K562 (cell line): Measurements from ENCODE around the gene GRPEL2. TPM values are rescaled to one million over a fixed set of nuclear protein-coding genes. Genes with fewer than 3 reads are reported as not detected.
A peak's percentile ranks its signal among the peaks of the same experiment; 100 is the strongest.

Source experiments
- CAMTA2 ChIP-seq: fragments of 250-450 bp; sonication (Bioruptor Pico); conservative IDR thresholded peaks from 2 replicates; pipeline ENCODE4 v1.5.1; 2022
- CBX2 ChIP-seq: fragments of 200-600 bp; sonication (generic); IDR thresholded peaks from one replicate; pipeline ENCODE4 v1.6.1; 2012; ENCODE audit warnings: mild to moderate bottlenecking, low read length, inconsistent platforms; ENCODE audit not compliant: insufficient read depth, poor library complexity, severe bottlenecking
- CHD7 ChIP-seq: fragments of 200-600 bp; sonication (generic); IDR thresholded peaks from one replicate; pipeline ENCODE4 v1.6.1; 2012; ENCODE audit warnings: mild to moderate bottlenecking, low read depth, low read length, inconsistent platforms
- E2F1 ChIP-seq: sonication (generic); formaldehyde crosslinking; IDR thresholded peaks from 2 replicates; pipeline ENCODE4 v1.8.1; 2023; ENCODE audit warnings: mild to moderate bottlenecking, missing genetic modification reagents, moderate library complexity
- NFATC3 ChIP-seq: fragments of 450-650 bp; IDR thresholded peaks from 2 replicates; pipeline ENCODE4 v1.6.1; 2017; ENCODE audit warnings: mild to moderate bottlenecking
- POU5F1 ChIP-seq: fragments of 150-350 bp; IDR thresholded peaks from 2 replicates; pipeline ENCODE4 v1.6.1; 2014; ENCODE audit warnings: borderline replicate concordance, low read length, low read depth, mild to moderate bottlenecking; ENCODE audit not compliant: partially characterized antibody
- RFX1 ChIP-seq: fragments of 450-650 bp; IDR thresholded peaks from 2 replicates; pipeline ENCODE4 v1.6.1; 2016; ENCODE audit warnings: mild to moderate bottlenecking, moderate library complexity
- SIN3B ChIP-seq: fragments of 450-650 bp; IDR thresholded peaks from 2 replicates; pipeline ENCODE4 v1.6.1; 2017; ENCODE audit warnings: low read depth, mild to moderate bottlenecking, moderate library complexity
- SMARCB1 ChIP-seq: IDR thresholded peaks from 2 replicates; pipeline ENCODE4 v1.6.1; 2011; ENCODE audit warnings: improper control_type of control experiment, low read depth; ENCODE audit not compliant: insufficient read length
- TFAP4 ChIP-seq: sonication (generic); formaldehyde crosslinking; IDR thresholded peaks from 2 replicates; pipeline ENCODE4 v1.8.0; 2022; ENCODE audit warnings: missing genetic modification reagents, mild to moderate bottlenecking, moderate library complexity, borderline replicate concordance
- ZNF217 ChIP-seq: sonication (generic); formaldehyde crosslinking; IDR thresholded peaks from 2 replicates; pipeline ENCODE4 v1.8.0; 2022; ENCODE audit warnings: mild to moderate bottlenecking, missing genetic modification reagents
- ZNF780A ChIP-seq: fragments of 250-450 bp; sonication (Bioruptor Pico); IDR thresholded peaks from 2 replicates; pipeline ENCODE4 v1.5.0; 2021; ENCODE audit warnings: mild to moderate bottlenecking
- ZNF785 ChIP-seq: fragments of 250-450 bp; sonication (Bioruptor Pico); IDR thresholded peaks from 2 replicates; pipeline ENCODE4 v1.4.0; 2020; ENCODE audit warnings: mild to moderate bottlenecking
- polyA plus RNA-seq, 8 experiments: library from polyadenylated mRNA; depleted of rRNA in 4 of 8; stranded (reverse) in 5 of 8; unstranded in 3 of 8; fragments of >200 nt; fragmentation: Nextera tagmentation in 2 of 8; fragmentation: Illumina TruSeq in 1 of 8; extraction: Ambion mirVana in 2 of 8; extraction: Trizol in 1 of 8; gene quantifications; 2 replicates each; pipeline versions ENCODE4 v1.2.1 to v1.2.3, GENCODE V29; 2011 to 2014; ENCODE audit warnings: inconsistent platforms in 1 of 8, missing spikeins in 1 of 8
- total RNA-seq, 7 experiments: library from RNA; depleted of rRNA in 6 of 7; stranded (reverse); fragments of >200 nt in 6 of 7; fragmentation: Illumina TruSeq in 2 of 7; extraction: Trizol in 2 of 7; gene quantifications; 2 replicates each; pipeline versions ENCODE4 v1.2.1 to v1.2.3, GENCODE V29; 2011 to 2021; ENCODE audit warnings: low replicate concordance in 1 of 7
- TF ChIP-seq, protein P1 (sequence below): fragments of 450-650 bp; formaldehyde crosslinking; conservative IDR thresholded peaks from 2 replicates; pipeline ENCODE4 v1.4.0; 2022; ENCODE audit warnings: mild to moderate bottlenecking, missing genetic modification characterization

Gene GRPEL2
- total and polyA plus RNA-seq, 9 of the 15 experiments (the other 6 are each of a cell fraction or from before 2014, with no cell fraction given) = 11.2 to 40.5 (median 25.8) TPM

DNA sequence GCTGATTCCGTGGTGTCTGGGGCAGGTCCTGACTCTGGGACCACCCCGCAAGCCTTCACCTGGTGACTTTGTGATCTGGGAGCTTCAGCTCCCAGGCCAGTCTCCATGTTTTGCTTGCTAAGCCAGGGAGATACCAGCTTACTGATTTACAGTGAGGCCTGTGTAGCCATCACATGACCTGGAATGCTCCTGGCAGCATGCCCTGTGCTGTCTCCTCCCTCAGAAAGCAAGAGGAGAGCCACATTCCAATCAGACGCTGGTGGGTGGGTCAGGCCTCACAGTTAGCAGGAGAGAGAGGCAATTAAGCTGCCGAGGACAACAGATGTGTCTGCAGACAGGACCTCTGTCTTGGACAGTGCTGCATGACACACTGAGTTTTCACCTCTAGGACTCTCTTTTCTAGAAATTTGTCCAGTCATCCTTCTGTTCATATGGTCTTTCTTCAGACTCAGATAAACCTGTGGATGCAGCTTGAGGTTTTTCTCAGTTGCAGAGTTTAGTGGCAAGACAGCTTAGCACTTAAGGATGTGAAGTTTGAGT lies 24.4 kb upstream of the GRPEL2 start (continued):
- peak; percentile 87; the same call in 1 of the 2 replicates for TF ChIP-seq TFAP4 (CRISPR knock-in tag)
- no peak for TF ChIP-seq ZNF780A
- TF ChIP-seq CHD7 = no peak
- TF ChIP-seq SMARCB1 = peak; percentile 45
- no peak for TF ChIP-seq CAMTA2 (CRISPR knock-in tag)
- no peak for TF ChIP-seq POU5F1
- no peak for TF ChIP-seq ZNF785
- no peak for TF ChIP-seq NFATC3
- TF ChIP-seq, protein P1, sequence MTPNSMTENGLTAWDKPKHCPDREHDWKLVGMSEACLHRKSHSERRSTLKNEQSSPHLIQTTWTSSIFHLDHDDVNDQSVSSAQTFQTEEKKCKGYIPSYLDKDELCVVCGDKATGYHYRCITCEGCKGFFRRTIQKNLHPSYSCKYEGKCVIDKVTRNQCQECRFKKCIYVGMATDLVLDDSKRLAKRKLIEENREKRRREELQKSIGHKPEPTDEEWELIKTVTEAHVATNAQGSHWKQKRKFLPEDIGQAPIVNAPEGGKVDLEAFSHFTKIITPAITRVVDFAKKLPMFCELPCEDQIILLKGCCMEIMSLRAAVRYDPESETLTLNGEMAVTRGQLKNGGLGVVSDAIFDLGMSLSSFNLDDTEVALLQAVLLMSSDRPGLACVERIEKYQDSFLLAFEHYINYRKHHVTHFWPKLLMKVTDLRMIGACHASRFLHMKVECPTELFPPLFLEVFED (CRISPR knock-in tag) = no peak
- TF ChIP-seq E2F1 (CRISPR knock-in tag) = no peak
- no peak for TF ChIP-seq ZNF217 (CRISPR knock-in tag)
- TF ChIP-seq CBX2 = no peak
- no peak for TF ChIP-seq SIN3B
- TF ChIP-seq RFX1 = no peak
